Thyroid gland (tissue), 4 donors: ENCODE measurements around the gene RAD51. TPM values are rescaled to one million over a fixed set of nuclear protein-coding genes. Genes with fewer than 3 reads are reported as not detected.
A peak's percentile ranks its signal among the peaks of the same experiment; 100 is the strongest.

Experiments used
- DNase-seq, 2 donors: peaks; one replicate each; pipeline ENCODE4 v3.0.0-alpha.2; 2019
- H3K27ac ChIP-seq, 3 donors: fragments of 200-600 bp; sonication (generic); 1 replicate in 2 of 3; 2 replicates in 1 of 3; pipeline ENCODE4 v1.5.1; 2016 to 2019; ENCODE audit warnings: mild to moderate bottlenecking in 1 of 3, moderate library complexity in 1 of 3
- H3K27me3 ChIP-seq: fragments of 200-600 bp; sonication (generic); one replicate; pipeline ENCODE4 v1.5.1; 2019
- H3K36me3 ChIP-seq, 2 donors: fragments of 200-600 bp; sonication (generic); one replicate each; pipeline ENCODE4 v1.5.1; 2016 to 2019
- H3K4me1 ChIP-seq, 2 donors: fragments of 200-600 bp; sonication (generic); one replicate each; pipeline ENCODE4 v1.5.1; 2017 to 2019
- H3K4me3 ChIP-seq, 3 donors: fragments of 200-600 bp; sonication (generic); replicated peaks in 1 of 3; 1 replicate in 2 of 3; 2 replicates in 1 of 3; pipeline ENCODE4 v1.5.1; 2016; ENCODE audit warnings: mild to moderate bottlenecking in 1 of 3
- H3K9me3 ChIP-seq: fragments of 200-600 bp; sonication (generic); one replicate; pipeline ENCODE4 v1.5.1; 2017
- CTCF ChIP-seq, 6 experiments: fragments of 200-600 bp in 3 of 6; fragments of 450-650 bp in 3 of 6; sonication (generic) in 3 of 6; IDR thresholded peaks; one replicate each; pipeline ENCODE4 v1.5.1; 2016 to 2019; ENCODE audit warnings: antibody characterized with exemption in 6 of 6, mild to moderate bottlenecking in 2 of 6, inconsistent platforms in 1 of 6, moderate library complexity in 1 of 6
- POLR2A ChIP-seq, 2 donors: fragments of 450-650 bp; IDR thresholded peaks; one replicate each; pipeline ENCODE4 v1.6.1; 2017; ENCODE audit warnings: antibody characterized with exemption in 2 of 2, mild to moderate bottlenecking in 2 of 2, moderate library complexity in 1 of 2
- whole genome bisulfite sequencing, 2 donors: methylation state at CpG; one replicate each; pipeline ENCODE4 v1.1.5; 2017; 5-methylcytosine and 5-hydroxymethylcytosine counted together
- intact Hi-C: fragments of 100-400 bp; cut with DNase I; formaldehyde crosslinking; loops from one replicate; pipeline ENCODE4 v1.15.1; 2023
- small RNA-seq: library from RNA; depleted of rRNA; stranded (forward); fragments of <200 nt; gene quantifications from one replicate; pipeline ENCODE3, GENCODE V24; 2016
- total RNA-seq, 4 donors: library from RNA; depleted of rRNA; stranded (reverse); fragments of >200 nt; gene quantifications; one replicate each; pipeline ENCODE4 v1.2.3, GENCODE V29; 2016

Gene RAD51
- total RNA-seq, 4 donors from 2014 or later: 0.40 to 1.4 TPM; not detected in 2

- H3K27ac ChIP-seq: no peak overlapping the region
- no peaks in the 10 kb centered on the region for H3K27me3 ChIP-seq
- DNase-seq: no peak
- peaks cover 46 to 53% of the 10 kb centered on the region in 2 donors for H3K36me3 ChIP-seq
- WGBS, 2 donors: 91 to 94% methylated on average over 10 of the region's 10 CpGs
- TF ChIP-seq POLR2A (IDR thresholded peaks at IDR 0.05) (no peak), CTCF (IDR thresholded peaks at IDR 0.05) (no peak)
- H3K9me3 ChIP-seq: no peaks in the 10 kb centered on the region
- H3K4me3 ChIP-seq: no peak overlapping the region
- intact Hi-C loops: loop anchor here (10.0 kb wide), 1 partner anchor 210 kb away; the partner anchor contains the start of genes CCDC32 and RPUSD2
- peaks cover 0 to 5% of the 10 kb centered on the region in 2 donors for H3K4me1 ChIP-seq
Measured at GRCh38 chr15:40775007-40775406, 80.0 kb downstream of the RAD51 start.

GRCh38 chr15:40775740-40776536 is 81.0 kb downstream of the RAD51 start:
- intact Hi-C loops: loop anchor here (10.0 kb wide), 1 partner anchor 211 kb away; the partner anchor contains the start of genes CCDC32 and RPUSD2
- Histone ChIP-seq H3K9me3 (no peaks in the 10 kb centered on the region), H3K4me1 (no peaks in the 10 kb centered on the region), H3K36me3 (peaks cover 46 to 53% of the 10 kb centered on the region in 2 donors), H3K4me3 (no peak overlapping the region), H3K27ac (no peak overlapping the region), H3K27me3 (no peaks in the 10 kb centered on the region)
- no peak for DNase-seq
- TF ChIP-seq POLR2A (IDR thresholded peaks at IDR 0.05): no peak
- TF ChIP-seq CTCF (IDR thresholded peaks at IDR 0.05): no peak
- WGBS, 2 donors: 97 to 98% methylated on average over 12 to 14 of the region's 14 CpGs

GRCh38 chr15:40776537-40777141 is 81.7 kb downstream of the RAD51 start:
- no peak overlapping the region for H3K27ac ChIP-seq
- no peak overlapping the region for H3K4me3 ChIP-seq
- 79 to 85% methylated on average over 11 of the region's 11 CpGs for WGBS, 2 donors
- H3K9me3 ChIP-seq: no peaks in the 10 kb centered on the region
- H3K36me3 ChIP-seq: peaks cover 46 to 53% of the 10 kb centered on the region in 2 donors
- DNase-seq: peak in 1 of 2 donors; percentile 21
- no peak for TF ChIP-seq POLR2A (IDR thresholded peaks at IDR 0.05)
- TF ChIP-seq CTCF (IDR thresholded peaks at IDR 0.05): no peak
- intact Hi-C loops: loop anchor here (10.0 kb wide), 1 partner anchor 212 kb away; the partner anchor contains the start of genes CCDC32 and RPUSD2
- no peaks in the 10 kb centered on the region for H3K4me1 ChIP-seq
- H3K27me3 ChIP-seq: no peaks in the 10 kb centered on the region

Small RNAs within 50 kb of the gene (small RNA-seq; reads per million reads assigned to genes)
- not detected for gene SUMO2P15

Other genes starting within 250 kb of the RAD51 start
- gene CHST14, start 224.2 kb upstream of the RAD51 start, total RNA-seq: 10 to 100 TPM; 15.7 to 22.6 (median 20.1) TPM
- gene CCDC32, start 130.1 kb upstream of the RAD51 start, total RNA-seq: 10 to 100 TPM; 36.8 to 49.0 (median 43.7) TPM
- gene RPUSD2, start 125.9 kb upstream of the RAD51 start, total RNA-seq: 10 to 100 TPM in 1 of 4 donors, 1 to 10 TPM in 3; 5.8 to 10.1 (median 7.1) TPM
- gene KNL1, start 100.9 kb upstream of the RAD51 start, total RNA-seq: 1 to 10 TPM in 2 of 4 donors, under 1 TPM in 2; 0.78 to 3.8 (median 0.93) TPM
- 10 to 100 TPM; 29.2 to 39.8 (median 31.7) TPM for gene RMDN3, start 60.1 kb downstream of the RAD51 start, total RNA-seq
- 10 to 100 TPM; 17.1 to 73.4 (median 34.7) TPM for gene GCHFR, start 68.9 kb downstream of the RAD51 start, total RNA-seq
- gene C15orf62, start 74.8 kb downstream of the RAD51 start, total RNA-seq: under 1 TPM in 3 of 4 donors, not detected in 1; 0.13 to 0.79 (median 0.22) TPM
- gene ZFYVE19, start 111.9 kb downstream of the RAD51 start, total RNA-seq: 10 to 100 TPM; 21.7 to 37.8 (median 22.3) TPM
- 10 to 100 TPM; 21.6 to 51.9 (median 45.8) TPM for gene DNAJC17, start 112.3 kb downstream of the RAD51 start, total RNA-seq
- not detected for gene PPP1R14D, start 133.5 kb downstream of the RAD51 start, total RNA-seq
- gene SPINT1, start 148.9 kb downstream of the RAD51 start, total RNA-seq: 100 to 1,000 TPM in 2 of 4 donors, 10 to 100 TPM in 2; 84.3 to 143 (median 113) TPM
- gene RHOV, start 179.1 kb downstream of the RAD51 start, total RNA-seq: under 1 TPM in 1 of 4 donors, not detected in 3; 0.29 TPM
- gene VPS18, start 199.3 kb downstream of the RAD51 start, total RNA-seq: 10 to 100 TPM; 29.2 to 43.6 (median 37.2) TPM
- gene DLL4, start 234.2 kb downstream of the RAD51 start, total RNA-seq: 10 to 100 TPM in 3 of 4 donors, 1 to 10 TPM in 1; 6.8 to 27.1 (median 10.8) TPM